ENCODE results near the gene PIK3CG.

PIK3CG gene

DNA sequence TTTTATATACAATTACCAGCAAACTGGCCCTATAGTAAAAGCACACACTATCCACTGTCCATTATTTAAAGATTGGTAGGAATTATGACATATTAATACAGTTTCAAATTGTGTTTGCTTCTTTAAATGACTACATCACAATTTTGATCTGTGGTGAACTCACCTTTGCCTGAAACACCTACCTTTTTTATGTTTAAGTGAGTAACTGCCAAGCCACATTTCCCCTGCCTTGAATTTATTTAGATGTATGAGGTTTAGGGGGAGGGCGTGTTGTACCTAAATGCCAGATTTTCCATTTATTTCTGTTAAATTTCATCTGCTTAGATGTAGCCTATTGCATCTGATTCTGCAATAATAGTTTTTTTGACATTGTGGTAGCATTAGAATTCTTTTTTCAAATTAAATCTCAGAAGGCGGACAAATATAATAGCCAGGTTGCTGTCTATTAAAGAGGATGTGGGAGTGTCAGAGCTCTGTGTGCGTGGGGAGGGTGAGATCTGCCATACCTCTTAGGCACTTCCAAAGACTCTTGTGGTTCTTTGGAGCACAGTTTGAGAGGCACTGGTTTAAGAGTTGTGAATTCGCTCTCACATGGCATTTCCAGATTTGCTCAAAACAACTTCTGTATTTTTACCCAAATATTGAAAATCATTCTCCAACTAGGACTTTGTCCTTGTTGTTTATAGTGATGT, 13.8 kb downstream of the PIK3CG start:
- no peak for TF ChIP-seq CTCF (IDR thresholded peaks at IDR 0.05; ENCODE audit: low read length)
- no peak for TF ChIP-seq EZH2 (IDR thresholded peaks at IDR 0.05; ENCODE audit: borderline replicate concordance, low read length)
- Histone ChIP-seq H3K4me1 (ENCODE audit: insufficient read depth, low read length, severe bottlenecking) (peaks cover 31% of the 10 kb centered on the region), H3K36me3 (ENCODE audit: insufficient read depth, low read length) (peaks cover 93% of the 10 kb centered on the region)

GRCh38 chr7:106881984-106882383, 16.9 kb downstream of the PIK3CG start:
- Histone ChIP-seq H3K4me2 (ENCODE audit: low read length) (no peak overlapping the region), H3K36me3 (ENCODE audit: insufficient read depth, low read length) (peaks cover 95% of the 10 kb centered on the region), H3K9ac (ENCODE audit: low read length) (no peak overlapping the region)

More for the DNA sequence above, 13.8 kb downstream of the PIK3CG start:
- H2AFZ ChIP-seq (ENCODE audit: low read length), result no peak overlapping the region
- H3K9me2 ChIP-seq (ENCODE audit: low read depth, low read length), result no peaks in the 10 kb centered on the region
- no peaks in the 10 kb centered on the region for H3K79me2 ChIP-seq (ENCODE audit: insufficient read depth, low read length)
- H3K9me3 ChIP-seq (ENCODE audit: low read length), result no peaks in the 10 kb centered on the region; the same call in 1 of the 2 replicates
- peak overlapping the region; percentile 17 for H3K27ac ChIP-seq (ENCODE audit: low read depth, low read length, poor library complexity, severe bottlenecking)
- 0 out of 2 replicates have a peak overlapping the region, but pooled peaks have one; percentile 12 for H3K4me2 ChIP-seq (ENCODE audit: low read length)
- no peaks in the 10 kb centered on the region for H3F3A ChIP-seq (ENCODE audit: insufficient read depth, low read length)
- H3K9ac ChIP-seq (ENCODE audit: low read length), result no peak overlapping the region
- H3K4me3 ChIP-seq (ENCODE audit: low read depth, low read length, poor library complexity, severe bottlenecking), result no peak overlapping the region
- H3K27me3 ChIP-seq (ENCODE audit: insufficient read depth, low read length), result no peaks in the 10 kb centered on the region
- H4K20me1 ChIP-seq (ENCODE audit: insufficient read depth, low read length), result no peaks in the 10 kb centered on the region

GRCh38 chr7:106883456-106884026, 18.5 kb downstream of the PIK3CG start:
- H3K4me3 ChIP-seq (ENCODE audit: low read depth, low read length, poor library complexity, severe bottlenecking), result no peak overlapping the region
- peak overlapping the region; percentile 10; the same call in 1 of the 2 replicates for H3K4me2 ChIP-seq (ENCODE audit: low read length)
- TF ChIP-seq EZH2 (IDR thresholded peaks at IDR 0.05; ENCODE audit: borderline replicate concordance, low read length) (no peak), CTCF (IDR thresholded peaks at IDR 0.05; ENCODE audit: low read length) (no peak)
- H3K9me3 ChIP-seq (ENCODE audit: low read length), result no peaks in the 10 kb centered on the region
- H3K36me3 ChIP-seq (ENCODE audit: insufficient read depth, low read length), result peaks cover 97% of the 10 kb centered on the region
- H3K27ac ChIP-seq (ENCODE audit: low read depth, low read length, poor library complexity, severe bottlenecking), result peak overlapping the region; percentile 35
- no peak overlapping the region for H2AFZ ChIP-seq (ENCODE audit: low read length)
- H3K4me1 ChIP-seq (ENCODE audit: insufficient read depth, low read length, severe bottlenecking), result peaks cover 21% of the 10 kb centered on the region
- no peaks in the 10 kb centered on the region for H4K20me1 ChIP-seq (ENCODE audit: insufficient read depth, low read length)
- H3F3A ChIP-seq (ENCODE audit: insufficient read depth, low read length), result no peaks in the 10 kb centered on the region
- H3K9me2 ChIP-seq (ENCODE audit: low read depth, low read length), result no peaks in the 10 kb centered on the region
- no peaks in the 10 kb centered on the region for H3K27me3 ChIP-seq (ENCODE audit: insufficient read depth, low read length)
- H3K79me2 ChIP-seq (ENCODE audit: insufficient read depth, low read length), result no peaks in the 10 kb centered on the region
- H3K9ac ChIP-seq (ENCODE audit: low read length), result no peak overlapping the region

More at GRCh38 chr7:106881984-106882383, 16.9 kb downstream of the PIK3CG start:
- Histone ChIP-seq H3K27ac (ENCODE audit: low read depth, low read length, poor library complexity, severe bottlenecking) (no peak overlapping the region), H3K79me2 (ENCODE audit: insufficient read depth, low read length) (no peaks in the 10 kb centered on the region), H3K4me1 (ENCODE audit: insufficient read depth, low read length, severe bottlenecking) (peaks cover 32% of the 10 kb centered on the region), H4K20me1 (ENCODE audit: insufficient read depth, low read length) (no peaks in the 10 kb centered on the region), H2AFZ (ENCODE audit: low read length) (no peak overlapping the region), H3K27me3 (ENCODE audit: insufficient read depth, low read length) (no peaks in the 10 kb centered on the region), H3K9me3 (ENCODE audit: low read length) (no peaks in the 10 kb centered on the region), H3K9me2 (ENCODE audit: low read depth, low read length) (no peaks in the 10 kb centered on the region), H3F3A (ENCODE audit: insufficient read depth, low read length) (no peaks in the 10 kb centered on the region), H3K4me3 (ENCODE audit: low read depth, low read length, poor library complexity, severe bottlenecking) (no peak overlapping the region)
- no peak for TF ChIP-seq EZH2 (IDR thresholded peaks at IDR 0.05; ENCODE audit: borderline replicate concordance, low read length)
- no peak for TF ChIP-seq CTCF (IDR thresholded peaks at IDR 0.05; ENCODE audit: low read length)
